ENCODE results near the gene EXOSC2. TPM values are rescaled to one million over a fixed set of nuclear protein-coding genes. Genes with fewer than 3 reads are reported as not detected.

EXOSC2 gene
- total and polyA plus RNA-seq, 2 experiments from 2014 or later = 37.6 to 77.7 TPM

DNA sequence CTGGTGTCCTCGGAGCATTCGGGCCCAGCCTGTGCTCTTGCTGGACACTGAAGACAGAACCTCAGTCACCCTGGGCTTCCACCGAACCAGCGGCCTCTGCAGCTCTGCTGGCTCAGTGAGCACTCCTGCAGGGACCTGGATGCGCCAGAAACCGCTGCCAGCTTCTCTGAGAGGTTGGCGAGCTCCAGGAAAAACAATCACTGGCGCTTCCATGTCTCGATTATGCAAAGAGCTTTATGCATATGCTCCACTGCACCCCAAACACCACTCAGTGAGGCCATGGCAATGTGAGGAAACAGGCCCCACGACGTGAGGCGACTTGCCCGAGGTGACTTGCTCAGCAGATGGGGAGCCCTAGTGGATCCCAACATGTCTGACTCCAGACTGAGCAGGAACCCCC lies 18.2 kb upstream of the EXOSC2 start:
- H3K9me3 Mint-ChIP-seq = no peaks in the 10 kb centered on the region
- no peak overlapping the region for H3K4me2 ChIP-seq

More for the DNA sequence above, 18.2 kb upstream of the EXOSC2 start:
- Histone ChIP-seq H2AFZ (no peak overlapping the region), H3K4me3 (no peak overlapping the region), H3F3A (replicated peaks; ENCODE audit: low read depth) (no peaks in the 10 kb centered on the region), H3K27ac (ENCODE audit: low read depth) (no peak overlapping the region), H3K9me2 (ENCODE audit: insufficient read depth) (no peaks in the 10 kb centered on the region), H3K79me2 (replicated peaks; ENCODE audit: insufficient read depth) (no peaks in the 10 kb centered on the region), H3K4me1 (ENCODE audit: insufficient read depth) (no peaks in the 10 kb centered on the region), H4K20me1 (replicated peaks; ENCODE audit: insufficient read depth) (no peaks in the 10 kb centered on the region), H3K27me3 (ENCODE audit: insufficient read depth) (peaks cover 29% of the 10 kb centered on the region), H3K36me3 (ENCODE audit: insufficient read depth) (no peaks in the 10 kb centered on the region)
- TF ChIP-seq EZH2phosphoT487 (IDR thresholded peaks at IDR 0.05; ENCODE audit: unreplicated experiment) (no peak), EZH2 (IDR thresholded peaks at IDR 0.05; ENCODE audit: low read depth, unreplicated experiment) (no peak), ZNF462 (CRISPR knock-in tag; IDR thresholded peaks at IDR 0.05) (no peak), ETS1 (IDR thresholded peaks at IDR 0.05) (no peak), NANOG (IDR thresholded peaks at IDR 0.05; ENCODE audit: borderline replicate concordance) (no peak), ZNF114 (CRISPR knock-in tag; IDR thresholded peaks at IDR 0.05) (no peak), ZNF331 (CRISPR knock-in tag; IDR thresholded peaks at IDR 0.05; ENCODE audit: low read depth) (no peak), STAT1 (IDR thresholded peaks at IDR 0.05; ENCODE audit: unreplicated experiment) (no peak), REST (IDR thresholded peaks at IDR 0.05; ENCODE audit: unreplicated experiment) (no peak), POLR2AphosphoS5 (IDR thresholded peaks at IDR 0.05; ENCODE audit: low read depth) (no peak), JUNB (IDR thresholded peaks at IDR 0.05; ENCODE audit: unreplicated experiment) (no peak), CREB1 (CRISPR knock-in tag; IDR thresholded peaks at IDR 0.05; ENCODE audit: low read depth) (no peak)
- TF ChIP-seq, protein P1, sequence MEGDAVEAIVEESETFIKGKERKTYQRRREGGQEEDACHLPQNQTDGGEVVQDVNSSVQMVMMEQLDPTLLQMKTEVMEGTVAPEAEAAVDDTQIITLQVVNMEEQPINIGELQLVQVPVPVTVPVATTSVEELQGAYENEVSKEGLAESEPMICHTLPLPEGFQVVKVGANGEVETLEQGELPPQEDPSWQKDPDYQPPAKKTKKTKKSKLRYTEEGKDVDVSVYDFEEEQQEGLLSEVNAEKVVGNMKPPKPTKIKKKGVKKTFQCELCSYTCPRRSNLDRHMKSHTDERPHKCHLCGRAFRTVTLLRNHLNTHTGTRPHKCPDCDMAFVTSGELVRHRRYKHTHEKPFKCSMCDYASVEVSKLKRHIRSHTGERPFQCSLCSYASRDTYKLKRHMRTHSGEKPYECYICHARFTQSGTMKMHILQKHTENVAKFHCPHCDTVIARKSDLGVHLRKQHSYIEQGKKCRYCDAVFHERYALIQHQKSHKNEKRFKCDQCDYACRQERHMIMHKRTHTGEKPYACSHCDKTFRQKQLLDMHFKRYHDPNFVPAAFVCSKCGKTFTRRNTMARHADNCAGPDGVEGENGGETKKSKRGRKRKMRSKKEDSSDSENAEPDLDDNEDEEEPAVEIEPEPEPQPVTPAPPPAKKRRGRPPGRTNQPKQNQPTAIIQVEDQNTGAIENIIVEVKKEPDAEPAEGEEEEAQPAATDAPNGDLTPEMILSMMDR (conservative IDR thresholded peaks at IDR 0.05; ENCODE audit: low read depth in 2 of 2) = no peak
- Mint-ChIP-seq H3K4me3 (no peak overlapping the region), H3K4me1 (no peaks in the 10 kb centered on the region), H3K27ac (no peak overlapping the region), H3K36me3 (ENCODE audit: low read depth) (no peaks in the 10 kb centered on the region), H3K27me3 (ENCODE audit: insufficient read depth, low read depth, poor library complexity) (peaks cover 23% of the 10 kb centered on the region)
- no peak for DNase-seq (ENCODE audit: low spot score)
- no peak for ATAC-seq

Data from GM23338 (cell line).